Parathyroid adenoma (tissue), 2 donors: Measurements from ENCODE around the gene CNGA3.
"Not testable (repeated sequence)": the region's sequence is repeated elsewhere in the genome, so short reads cannot be mapped to it uniquely, and the experiment has no call there.

Experiments used
- H2AFZ ChIP-seq: fragments of 300-600 bp; sonication (generic); one replicate; pipeline ENCODE4 v1.7.0; 2017; ENCODE audit warnings: antibody characterized with exemption, mild to moderate bottlenecking
- H3K27ac ChIP-seq: fragments of 300-600 bp; sonication (generic); one replicate; pipeline ENCODE4 v1.7.0; 2017
- H3K27me3 ChIP-seq: fragments of 300-600 bp; sonication (generic); one replicate; pipeline ENCODE4 v1.7.0; 2017; ENCODE audit warnings: low read length; ENCODE audit not compliant: control insufficient read depth, insufficient read depth
- H3K36me3 ChIP-seq: fragments of 300-600 bp; sonication (generic); one replicate; pipeline ENCODE4 v1.7.0; 2017; ENCODE audit warnings: low read length; ENCODE audit not compliant: control insufficient read depth, insufficient read depth
- H3K4me1 ChIP-seq: fragments of 300-600 bp; sonication (generic); one replicate; pipeline ENCODE4 v1.7.0; 2017; ENCODE audit warnings: control low read depth
- H3K4me2 ChIP-seq: fragments of 300-600 bp; sonication (generic); one replicate; pipeline ENCODE4 v1.7.0; 2017; ENCODE audit warnings: low read length
- H3K4me3 ChIP-seq: fragments of 300-600 bp; sonication (generic); one replicate; pipeline ENCODE4 v1.7.0; 2017; ENCODE audit warnings: low read depth, low read length
- H3K79me2 ChIP-seq: fragments of 300-600 bp; sonication (generic); one replicate; pipeline ENCODE4 v1.7.0; 2017; ENCODE audit warnings: control low read depth
- H3K9ac ChIP-seq: fragments of 300-600 bp; sonication (generic); one replicate; pipeline ENCODE4 v1.7.0; 2017; ENCODE audit warnings: mild to moderate bottlenecking
- H3K9me3 ChIP-seq: fragments of 300-600 bp; sonication (generic); one replicate; pipeline ENCODE4 v1.7.0; 2017; ENCODE audit warnings: low read length; ENCODE audit not compliant: control insufficient read depth
- TF ChIP-seq, protein P1 (sequence below): fragments of 300-600 bp; sonication (generic); IDR thresholded peaks from one replicate; pipeline ENCODE4 v1.7.0; 2017; ENCODE audit warnings: antibody characterized with exemption, mild to moderate bottlenecking
- donor health status: primary hyperparathyroidism.

The CNGA3 gene

DNA sequence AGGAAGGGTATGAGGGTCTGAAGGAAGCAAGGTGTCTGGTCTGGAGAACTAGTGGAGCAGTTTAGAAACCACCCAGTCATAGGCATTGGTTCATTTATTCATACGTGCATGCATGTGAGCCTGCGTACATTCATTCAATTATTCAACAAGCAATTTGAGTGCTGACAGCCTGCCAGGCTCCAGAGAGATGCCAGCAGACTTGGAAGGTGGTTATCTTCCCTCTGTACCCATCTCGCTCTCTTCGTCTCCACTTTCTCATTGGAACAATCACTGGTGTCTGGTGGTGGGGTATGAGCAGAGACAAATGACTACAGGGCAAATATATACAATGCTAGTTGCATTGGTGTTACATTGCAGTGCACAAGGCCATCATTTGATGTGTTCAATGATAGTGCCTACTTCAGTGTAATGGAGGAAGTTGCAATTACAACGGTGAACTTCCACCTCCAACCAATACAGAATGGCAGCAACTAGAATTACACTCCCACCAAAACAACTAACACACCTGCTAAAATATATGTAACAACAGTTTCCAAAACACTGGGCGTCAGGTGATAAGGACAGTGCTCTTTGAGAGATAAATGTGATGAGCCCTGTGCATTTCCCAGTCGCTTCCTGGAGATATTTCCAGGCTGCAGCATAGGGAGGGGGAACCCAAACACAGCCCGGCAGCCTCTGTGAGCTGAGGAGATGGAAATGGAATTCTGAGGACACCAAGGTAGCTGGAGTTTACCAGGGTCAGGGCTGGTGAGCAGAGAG, 32.6 kb upstream of the CNGA3 start:
- no peak overlapping the region for H3K4me2 ChIP-seq
- H3K27me3 ChIP-seq = no peaks in the 10 kb centered on the region
- no peaks in the 10 kb centered on the region for H3K4me1 ChIP-seq
- H3K36me3 ChIP-seq = no peaks in the 10 kb centered on the region
- H3K79me2 ChIP-seq = no peaks in the 10 kb centered on the region
- H3K9ac ChIP-seq = no peak overlapping the region
- TF ChIP-seq, protein P1, sequence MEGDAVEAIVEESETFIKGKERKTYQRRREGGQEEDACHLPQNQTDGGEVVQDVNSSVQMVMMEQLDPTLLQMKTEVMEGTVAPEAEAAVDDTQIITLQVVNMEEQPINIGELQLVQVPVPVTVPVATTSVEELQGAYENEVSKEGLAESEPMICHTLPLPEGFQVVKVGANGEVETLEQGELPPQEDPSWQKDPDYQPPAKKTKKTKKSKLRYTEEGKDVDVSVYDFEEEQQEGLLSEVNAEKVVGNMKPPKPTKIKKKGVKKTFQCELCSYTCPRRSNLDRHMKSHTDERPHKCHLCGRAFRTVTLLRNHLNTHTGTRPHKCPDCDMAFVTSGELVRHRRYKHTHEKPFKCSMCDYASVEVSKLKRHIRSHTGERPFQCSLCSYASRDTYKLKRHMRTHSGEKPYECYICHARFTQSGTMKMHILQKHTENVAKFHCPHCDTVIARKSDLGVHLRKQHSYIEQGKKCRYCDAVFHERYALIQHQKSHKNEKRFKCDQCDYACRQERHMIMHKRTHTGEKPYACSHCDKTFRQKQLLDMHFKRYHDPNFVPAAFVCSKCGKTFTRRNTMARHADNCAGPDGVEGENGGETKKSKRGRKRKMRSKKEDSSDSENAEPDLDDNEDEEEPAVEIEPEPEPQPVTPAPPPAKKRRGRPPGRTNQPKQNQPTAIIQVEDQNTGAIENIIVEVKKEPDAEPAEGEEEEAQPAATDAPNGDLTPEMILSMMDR = no peak
- H3K27ac ChIP-seq = no peak overlapping the region
- no peaks in the 10 kb centered on the region for H3K9me3 ChIP-seq
- no peak overlapping the region for H3K4me3 ChIP-seq
- H2AFZ ChIP-seq = no peak overlapping the region

DNA sequence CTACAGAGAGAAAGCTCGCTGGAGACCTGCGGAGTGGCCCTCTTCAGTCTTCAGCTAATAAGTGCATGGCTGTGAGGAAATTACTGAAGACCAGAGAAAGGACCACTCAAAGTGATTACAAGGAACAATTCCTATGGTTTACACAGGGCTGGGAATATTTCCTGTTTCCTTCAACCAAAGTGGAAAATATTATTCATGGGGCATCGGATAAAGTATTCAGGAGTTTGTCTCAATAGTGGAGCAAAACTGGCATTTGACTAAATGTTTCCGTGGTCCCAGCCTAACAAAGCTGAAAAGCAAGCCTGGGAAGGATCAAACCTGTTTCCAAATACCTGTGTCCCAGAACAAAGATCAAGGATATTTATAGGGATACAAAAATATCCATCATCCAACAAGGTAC, 32.0 kb upstream of the CNGA3 start:
- Histone ChIP-seq H3K27ac (no peak overlapping the region), H3K4me1 (no peaks in the 10 kb centered on the region), H3K9me3 (no peaks in the 10 kb centered on the region), H3K4me2 (no peak overlapping the region), H3K9ac (no peak overlapping the region), H3K36me3 (no peaks in the 10 kb centered on the region), H3K79me2 (no peaks in the 10 kb centered on the region), H2AFZ (no peak overlapping the region), H3K4me3 (no peak overlapping the region), H3K27me3 (no peaks in the 10 kb centered on the region)
- TF ChIP-seq, protein P1 = no peak

DNA sequence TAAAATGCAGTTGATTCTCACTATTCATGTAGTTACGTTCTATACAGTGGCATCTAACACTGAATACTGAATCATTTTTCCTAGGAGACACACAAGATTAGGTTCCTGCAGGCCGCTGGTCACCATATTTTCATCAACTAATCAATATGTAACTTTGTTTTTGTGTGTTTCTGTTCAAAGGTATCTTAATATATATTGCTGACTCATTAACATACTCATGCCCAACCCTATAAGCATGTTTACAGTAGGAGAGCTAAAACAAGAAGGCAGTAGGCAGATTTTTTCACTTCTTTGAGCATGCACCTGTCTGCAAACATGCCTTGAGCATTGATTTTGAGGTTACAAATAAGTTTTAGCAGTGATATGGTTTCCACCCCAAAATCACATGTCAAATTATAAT, 30.3 kb upstream of the CNGA3 start:
- Histone ChIP-seq H3K4me1 (no peaks in the 10 kb centered on the region), H3K27me3 (no peaks in the 10 kb centered on the region), H3K36me3 (no peaks in the 10 kb centered on the region), H3K9ac (no peak overlapping the region), H3K27ac (no peak overlapping the region), H3K79me2 (no peaks in the 10 kb centered on the region), H3K4me3 (no peak overlapping the region), H3K4me2 (no peak overlapping the region), H3K9me3 (no peaks in the 10 kb centered on the region), H2AFZ (no peak overlapping the region)
- TF ChIP-seq, protein P1 = no peak

DNA sequence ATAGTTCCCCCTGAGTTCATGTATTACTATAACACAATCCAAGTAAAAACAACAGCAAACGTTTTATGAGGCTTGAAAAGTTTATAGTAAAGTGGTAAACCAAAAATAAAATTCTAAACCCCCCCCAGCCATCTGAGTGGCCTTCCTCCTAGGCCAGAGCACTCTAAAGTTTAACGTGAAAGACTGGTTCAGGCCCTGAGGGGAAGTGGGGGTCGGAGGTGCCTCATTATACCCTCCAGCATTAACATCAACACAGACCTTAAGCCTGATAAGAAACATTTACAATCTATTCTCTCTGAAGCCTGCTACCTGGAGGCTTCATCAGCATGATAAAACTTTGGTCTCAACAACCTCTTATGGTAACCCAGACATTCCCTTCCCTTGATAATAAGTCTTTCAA, 29.0 kb upstream of the CNGA3 start:
- Histone ChIP-seq H2AFZ (no peak overlapping the region), H3K9ac (no peak overlapping the region), H3K4me1 (no peaks in the 10 kb centered on the region), H3K4me3 (no peak overlapping the region), H3K79me2 (no peaks in the 10 kb centered on the region), H3K4me2 (no peak overlapping the region), H3K9me3 (no peaks in the 10 kb centered on the region), H3K36me3 (no peaks in the 10 kb centered on the region), H3K27me3 (no peaks in the 10 kb centered on the region), H3K27ac (no peak overlapping the region)
- TF ChIP-seq, protein P1 = no peak

DNA sequence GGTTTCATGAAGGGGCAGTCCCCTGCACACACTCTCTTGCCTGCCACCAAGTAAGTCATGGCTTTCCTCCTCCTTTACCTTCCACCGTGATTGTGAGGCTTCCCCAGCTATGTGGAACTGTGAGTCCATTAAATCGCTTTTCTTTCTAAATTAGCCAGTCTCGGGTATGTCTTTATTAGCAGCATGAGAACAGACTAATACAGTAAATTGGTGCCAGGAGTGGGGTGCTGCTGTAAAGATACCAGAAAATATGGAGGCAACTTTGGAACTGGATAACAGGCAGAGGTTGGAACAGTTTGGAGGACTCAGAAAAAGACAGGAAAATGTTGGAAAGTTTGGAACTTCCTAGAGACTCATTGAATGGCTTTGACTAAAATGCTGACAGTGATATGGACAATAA, 26.1 kb upstream of the CNGA3 start:
- not testable (repeated sequence) for H3K79me2 ChIP-seq, H3K27ac ChIP-seq, H2AFZ ChIP-seq, H3K36me3 ChIP-seq, H3K4me3 ChIP-seq, H3K4me2 ChIP-seq, H3K4me1 ChIP-seq, H3K27me3 ChIP-seq, H3K9ac ChIP-seq, H3K9me3 ChIP-seq
